ENCODE data around the gene C1orf115. TPM values are rescaled to one million over a fixed set of nuclear protein-coding genes. Genes with fewer than 3 reads are reported as not detected.
"Not testable (repeated sequence)": the region's sequence is repeated elsewhere in the genome, so short reads cannot be mapped to it uniquely, and the experiment has no call there.

Gene C1orf115
- total RNA-seq, 1 donor from 2014 or later: 30.5 TPM

GRCh38 chr1:220717800-220718640 is 27.9 kb downstream of the C1orf115 start:
- H3K4me1 Mint-ChIP-seq (ENCODE audit: low read depth, unreplicated experiment): no peaks in the 10 kb centered on the region
- no peak overlapping the region for H3K4me3 Mint-ChIP-seq (ENCODE audit: unreplicated experiment)
- no peak for TF ChIP-seq CTCF (IDR thresholded peaks at IDR 0.05; ENCODE audit: partially characterized antibody, unreplicated experiment)
- H3K36me3 Mint-ChIP-seq (ENCODE audit: unreplicated experiment): peaks cover 12% of the 10 kb centered on the region
- peaks cover 12% of the 10 kb centered on the region for H3K9me3 Mint-ChIP-seq (ENCODE audit: unreplicated experiment)
- DNase-seq: no peak
- H3K27ac Mint-ChIP-seq (ENCODE audit: unreplicated experiment): no peak overlapping the region
- no peaks in the 10 kb centered on the region for H3K27me3 Mint-ChIP-seq (ENCODE audit: unreplicated experiment)

GRCh38 chr1:220721266-220721665 is 31.1 kb downstream of the C1orf115 start:
- H3K27ac Mint-ChIP-seq (ENCODE audit: unreplicated experiment); DNase-seq; H3K4me3 Mint-ChIP-seq (ENCODE audit: unreplicated experiment); H3K27me3 Mint-ChIP-seq (ENCODE audit: unreplicated experiment); H3K9me3 Mint-ChIP-seq (ENCODE audit: unreplicated experiment); H3K4me1 Mint-ChIP-seq (ENCODE audit: low read depth, unreplicated experiment): not testable (repeated sequence)
- peaks cover 21% of the 10 kb centered on the region for H3K36me3 Mint-ChIP-seq (ENCODE audit: unreplicated experiment)

DNA sequence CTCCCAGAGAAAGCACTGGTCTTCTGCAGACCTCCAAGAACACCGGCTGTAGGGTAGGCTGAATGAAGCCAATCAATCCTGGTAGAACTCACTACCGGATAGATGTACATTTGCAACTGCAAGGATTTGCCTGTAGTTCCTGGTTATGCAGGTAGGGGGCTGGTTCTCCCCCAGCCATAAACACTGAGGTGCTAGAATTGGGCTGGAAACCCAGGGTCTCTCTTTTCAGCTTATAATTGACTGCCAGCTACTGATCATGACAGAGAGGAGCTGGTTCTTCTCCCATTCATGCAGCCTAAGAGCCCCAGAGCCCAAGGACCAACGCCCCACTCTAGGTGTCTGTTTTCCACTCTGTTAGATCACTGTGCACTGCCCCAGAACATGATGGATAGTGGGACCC is 36.5 kb downstream of the C1orf115 start:
- H3K27me3 Mint-ChIP-seq (ENCODE audit: unreplicated experiment): peaks cover 2% of the 10 kb centered on the region
- H3K4me3 Mint-ChIP-seq (ENCODE audit: unreplicated experiment): no peak overlapping the region
- peak; percentile 36 for TF ChIP-seq CTCF (IDR thresholded peaks at IDR 0.05; ENCODE audit: partially characterized antibody, unreplicated experiment)
- H3K36me3 Mint-ChIP-seq (ENCODE audit: unreplicated experiment): peaks cover 9% of the 10 kb centered on the region
- no peak for DNase-seq
- no peaks in the 10 kb centered on the region for H3K4me1 Mint-ChIP-seq (ENCODE audit: low read depth, unreplicated experiment)
- H3K9me3 Mint-ChIP-seq (ENCODE audit: unreplicated experiment): peaks cover 3% of the 10 kb centered on the region
- no peak overlapping the region for H3K27ac Mint-ChIP-seq (ENCODE audit: unreplicated experiment)

- no peak overlapping the region for H3K4me3 Mint-ChIP-seq (ENCODE audit: unreplicated experiment)
- H3K36me3 Mint-ChIP-seq (ENCODE audit: unreplicated experiment): peaks cover 9% of the 10 kb centered on the region
- TF ChIP-seq CTCF (IDR thresholded peaks at IDR 0.05; ENCODE audit: partially characterized antibody, unreplicated experiment): no peak
- no peak for DNase-seq
- H3K27me3 Mint-ChIP-seq (ENCODE audit: unreplicated experiment): peaks cover 2% of the 10 kb centered on the region
- no peak overlapping the region for H3K27ac Mint-ChIP-seq (ENCODE audit: unreplicated experiment)
- peaks cover 3% of the 10 kb centered on the region for H3K9me3 Mint-ChIP-seq (ENCODE audit: unreplicated experiment)
- H3K4me1 Mint-ChIP-seq (ENCODE audit: low read depth, unreplicated experiment): no peaks in the 10 kb centered on the region
Measured at GRCh38 chr1:220727519-220727918, 37.4 kb downstream of the C1orf115 start.

DNA sequence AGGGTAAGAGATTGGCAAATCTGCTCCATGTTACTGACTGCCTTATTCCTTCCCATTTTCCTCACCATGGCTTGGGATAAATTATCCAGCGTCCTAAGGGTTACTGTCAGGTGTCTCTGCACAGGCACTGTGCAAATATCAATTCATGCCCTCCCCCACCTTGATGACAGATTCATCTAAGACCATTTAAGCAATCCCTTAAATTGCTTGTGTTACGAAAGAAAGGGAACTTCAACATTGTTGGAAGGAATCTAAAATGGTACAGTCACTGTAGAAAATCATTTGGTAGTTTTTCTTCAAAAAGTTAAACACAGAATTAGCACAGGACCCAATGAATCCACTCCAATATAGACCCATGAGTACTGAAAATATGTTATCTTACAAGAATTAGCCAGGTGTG is 40.3 kb downstream of the C1orf115 start:
- Mint-ChIP-seq H3K27ac (ENCODE audit: unreplicated experiment) (no peak overlapping the region), H3K9me3 (ENCODE audit: unreplicated experiment) (peaks cover 3% of the 10 kb centered on the region), H3K27me3 (ENCODE audit: unreplicated experiment) (no peaks in the 10 kb centered on the region), H3K4me1 (ENCODE audit: low read depth, unreplicated experiment) (no peaks in the 10 kb centered on the region), H3K36me3 (ENCODE audit: unreplicated experiment) (peaks cover 7% of the 10 kb centered on the region), H3K4me3 (ENCODE audit: unreplicated experiment) (no peak overlapping the region)
- no peak for DNase-seq
- TF ChIP-seq CTCF (IDR thresholded peaks at IDR 0.05; ENCODE audit: partially characterized antibody, unreplicated experiment): no peak
